ENCODE measurements around the gene PFAS.

- TF ChIP-seq CREM (CRISPR knock-in tag; IDR thresholded peaks at IDR 0.05) (no peak), ELF4 (CRISPR knock-in tag; IDR thresholded peaks at IDR 0.05; ENCODE audit: low read depth) (no peak), FOXK1 (CRISPR knock-in tag; IDR thresholded peaks at IDR 0.05) (no peak), CTCF (IDR thresholded peaks at IDR 0.05) (no peak), ATF1 (CRISPR knock-in tag; IDR thresholded peaks at IDR 0.05) (no peak), CREB1 (CRISPR knock-in tag; IDR thresholded peaks at IDR 0.05) (no peak), ZNF425 (CRISPR knock-in tag; conservative IDR thresholded peaks at IDR 0.05) (no peak), IRF1 (CRISPR knock-in tag; IDR thresholded peaks at IDR 0.05) (no peak), USF2 (CRISPR knock-in tag; IDR thresholded peaks at IDR 0.05) (no peak), ZNF121 (CRISPR knock-in tag; IDR thresholded peaks at IDR 0.05) (no peak), ZNF317 (CRISPR knock-in tag; IDR thresholded peaks at IDR 0.05; ENCODE audit: borderline replicate concordance, low read depth) (no peak)
These were observed 38.2 kb upstream of the PFAS start for GRCh38 chr17:8210761-8211458.

Measured in WTC11 (cell line).